IMR-90 (cell line): ENCODE data around the gene SLC9B2. TPM values are rescaled to one million over a fixed set of nuclear protein-coding genes. Genes with fewer than 3 reads are reported as not detected.

Experiments
- ATAC-seq: fragments of 200-7000 bp; cut with Tn5 transposase; 2 replicates; pipeline ENCODE4 v1.9.1; 2020; ENCODE audit warnings: low read depth, mild to moderate bottlenecking, moderate library complexity
- BruUV-seq: library from RNA; stranded (reverse); fragments of 400-500 nt; replicated peaks from 2 replicates; lab custom pipeline; 2021; lab: Mats Ljungman, UMichigan
- CTCF ChIA-PET: fragments of 300-600 bp; formaldehyde crosslinking; extraction: SDS; loops from one replicate; lab custom pipeline; 2021; ENCODE audit warnings: antibody characterized with exemption; lab: Yijun Ruan, JAX
- POLR2A ChIA-PET: fragments of 300-600 bp; sonication (Branson Sonifier 250); formaldehyde crosslinking; loops from one replicate; lab custom pipeline; 2022; ENCODE audit warnings: antibody characterized with exemption; ENCODE audit not compliant: unreplicated experiment; lab: Charles Lee
- DNase-seq: peaks from one replicate; pipeline ENCODE4 v3.0.0; 2013
- H2AFZ ChIP-seq: replicated peaks from 2 replicates; pipeline ENCODE3; 2013; ENCODE audit warnings: low read length, mild to moderate bottlenecking; ENCODE audit not compliant: poor library complexity
- H2AK5ac ChIP-seq: 2 replicates; pipeline ENCODE4 v1.6.1; 2013; ENCODE audit warnings: low read depth, low read length, inconsistent platforms
- H2AK9ac ChIP-seq: replicated peaks from 2 replicates; pipeline ENCODE3; 2013; ENCODE audit warnings: mild to moderate bottlenecking, low read depth, low read length, moderate library complexity; ENCODE audit not compliant: poor library complexity
- H2BK120ac ChIP-seq: 2 replicates; pipeline ENCODE4 v1.6.1; 2013; ENCODE audit warnings: low read depth, low read length, inconsistent platforms
- H2BK15ac ChIP-seq: 3 replicates; pipeline ENCODE4 v1.6.1; 2013; ENCODE audit warnings: low read depth, low read length, inconsistent platforms
- H2BK20ac ChIP-seq: 2 replicates; pipeline ENCODE4 v1.6.1; 2013; ENCODE audit warnings: low read depth, mild to moderate bottlenecking, inconsistent platforms, low read length, moderate library complexity
- H2BK5ac ChIP-seq: 2 replicates; pipeline ENCODE4 v1.6.1; 2013; ENCODE audit warnings: mild to moderate bottlenecking, low read depth, low read length, inconsistent platforms; ENCODE audit not compliant: poor library complexity, severe bottlenecking
- H3K14ac ChIP-seq: replicated peaks from 2 replicates; pipeline ENCODE4 v1.6.1; 2013; ENCODE audit warnings: low read depth, low read length, inconsistent platforms
- H3K18ac ChIP-seq: 2 replicates; pipeline ENCODE4 v1.6.1; 2013; ENCODE audit warnings: low read depth, low read length, control low read depth
- H3K23ac ChIP-seq: 2 replicates; pipeline ENCODE4 v1.6.1; 2013; ENCODE audit warnings: low read depth, low read length, inconsistent platforms
- H3K27ac ChIP-seq: 2 replicates; pipeline ENCODE4 v1.5.1; 2013; ENCODE audit warnings: mild to moderate bottlenecking, control low read depth, low read length; ENCODE audit not compliant: insufficient read depth
- H3K27me3 ChIP-seq: 2 replicates; pipeline ENCODE4 v1.6.1; 2013; ENCODE audit warnings: low read length; ENCODE audit not compliant: control insufficient read depth, insufficient read depth
- H3K36me3 ChIP-seq: 2 replicates; pipeline ENCODE4 v1.6.1; 2013; ENCODE audit warnings: low read length, mixed read lengths; ENCODE audit not compliant: control insufficient read depth, insufficient read depth
- H3K4ac ChIP-seq: 2 replicates; pipeline ENCODE4 v1.6.1; 2013; ENCODE audit warnings: low read depth, low read length, inconsistent platforms
- H3K4me1 ChIP-seq: 2 replicates; pipeline ENCODE4 v1.6.1; 2013; ENCODE audit warnings: low read length, mixed read lengths; ENCODE audit not compliant: control insufficient read depth, insufficient read depth
- H3K4me2 ChIP-seq: 2 replicates; pipeline ENCODE4 v1.6.1; 2013; ENCODE audit warnings: low read depth, mild to moderate bottlenecking, control low read depth, low read length, moderate library complexity
- H3K4me3 ChIP-seq: 2 replicates; pipeline ENCODE4 v1.5.1; 2013; ENCODE audit warnings: low read depth, mild to moderate bottlenecking, control low read depth, low read length, moderate library complexity; ENCODE audit not compliant: insufficient read depth
- H3K56ac ChIP-seq: 2 replicates; pipeline ENCODE4 v1.6.1; 2013; ENCODE audit warnings: low read length, inconsistent platforms; ENCODE audit not compliant: insufficient read depth; ENCODE audit errors: extremely low read depth
- H3K79me1 ChIP-seq, 2 experiments: 2 replicates each; pipeline ENCODE4 v1.6.1; 2013; ENCODE audit warnings: low read length in 2 of 2, inconsistent platforms in 1 of 2, low read depth in 1 of 2
- H3K9ac ChIP-seq: 2 replicates; pipeline ENCODE4 v1.6.1; 2013; ENCODE audit warnings: low read depth, low read length, control low read depth
- H3K9me1 ChIP-seq: 2 replicates; pipeline ENCODE4 v1.6.1; 2013; ENCODE audit warnings: low read length, inconsistent platforms; ENCODE audit not compliant: insufficient read depth
- H3K9me3 ChIP-seq: 2 replicates; pipeline ENCODE4 v1.6.1; 2013; ENCODE audit warnings: low read length; ENCODE audit not compliant: control insufficient read depth, insufficient read depth
- H4K20me1 ChIP-seq: 2 replicates; pipeline ENCODE4 v1.6.1; 2013; ENCODE audit warnings: low read length, inconsistent platforms; ENCODE audit not compliant: insufficient read depth
- H4K5ac ChIP-seq: 2 replicates; pipeline ENCODE4 v1.6.1; 2013; ENCODE audit warnings: mild to moderate bottlenecking, low read depth, low read length, control low read depth
- H4K8ac ChIP-seq, 2 experiments: 2 replicates each; pipeline ENCODE4 v1.6.1; 2013; ENCODE audit warnings: low read depth in 2 of 2, low read length in 2 of 2, control low read depth in 1 of 2, inconsistent platforms in 1 of 2
- H4K91ac ChIP-seq: 2 replicates; pipeline ENCODE4 v1.6.1; 2013; ENCODE audit warnings: low read depth, low read length, inconsistent platforms; ENCODE audit not compliant: insufficient read depth
- BHLHE40 ChIP-seq: fragments of 150-350 bp; IDR thresholded peaks from 2 replicates; pipeline ENCODE4 v1.6.1; 2016; ENCODE audit warnings: mild to moderate bottlenecking, low read depth, low read length
- CEBPB ChIP-seq: IDR thresholded peaks from 2 replicates; pipeline ENCODE4 v1.6.1; 2012; ENCODE audit warnings: low read depth, low read length, improper control_type of control experiment
- MAFK ChIP-seq: IDR thresholded peaks from 2 replicates; pipeline ENCODE4 v1.6.1; 2012; ENCODE audit warnings: low read depth, low read length, improper control_type of control experiment
- RAD21 ChIP-seq: IDR thresholded peaks from 2 replicates; pipeline ENCODE4 v1.6.1; 2012; ENCODE audit warnings: low read length, improper control_type of control experiment
- RCOR1 ChIP-seq: IDR thresholded peaks from 2 replicates; pipeline ENCODE4 v1.6.1; 2012; ENCODE audit warnings: mild to moderate bottlenecking, low read length, improper control_type of control experiment; ENCODE audit not compliant: insufficient replicate concordance
- SMC3 ChIP-seq: fragments of 150-350 bp; IDR thresholded peaks from 2 replicates; pipeline ENCODE4 v1.6.1; 2016; ENCODE audit warnings: low read depth, mild to moderate bottlenecking, antibody characterized with exemption, low read length, moderate library complexity
- WGBS, 2 experiments: methylation state at CpG; one replicate each; pipeline versions ENCODE4 v1.1.5 to v1.1.7; 2013; ENCODE audit warnings: missing lambda C conversion rate in 2 of 2; ENCODE audit not compliant: insufficient read length in 1 of 2; ENCODE audit errors: extremely low coverage in 2 of 2; 5-methylcytosine and 5-hydroxymethylcytosine counted together
- dilution Hi-C: fragments of 300-500 bp; cut with HindIII; formaldehyde crosslinking; loops from one replicate; pipeline ENCODE4 v1.14.3; 2018; ENCODE audit warnings: low sequenced_read_pairs; ENCODE audit not compliant: unreplicated experiment
- in situ Hi-C: fragments of 300-500 bp; cut with MboI; formaldehyde crosslinking; loops from 3 replicates; pipeline ENCODE4 v1.14.3; 2019; ENCODE audit warnings: low sequenced_read_pairs, inconsistent platforms, mixed read lengths
- intact Hi-C: fragments of 100-400 bp; cut with micrococcal nuclease; formaldehyde crosslinking; loops from 2 replicates; pipeline ENCODE4 v1.10.0; 2022
- polyA plus RNA-seq, 3 experiments: library from polyadenylated mRNA; depleted of rRNA; stranded (reverse); fragments of >200 nt; gene quantifications; 2 replicates each; pipeline ENCODE4 v1.2.3, GENCODE V29; 2012; ENCODE audit warnings: low replicate concordance in 1 of 3
- total RNA-seq: library from RNA; depleted of rRNA; stranded (reverse); fragments of >200 nt; gene quantifications from 2 replicates; pipeline ENCODE4 v1.2.3, GENCODE V29; 2012
- TF ChIP-seq, protein P1 (sequence below): fragments of 150-350 bp; IDR thresholded peaks from 2 replicates; pipeline ENCODE4 v1.6.1; 2017; ENCODE audit warnings: mild to moderate bottlenecking, antibody characterized with exemption, low read length, low read depth
- TF ChIP-seq, protein P2 (sequence below): conservative IDR thresholded peaks from 2 replicates; pipeline ENCODE4 v1.5.1; 2012; ENCODE audit warnings: mild to moderate bottlenecking, low read depth, low read length, improper control_type of control experiment

The SLC9B2 gene
- total and polyA plus RNA-seq, 2 of the 4 experiments (the other 2 are of a cell fraction) = 5.7 to 9.0 TPM

DNA sequence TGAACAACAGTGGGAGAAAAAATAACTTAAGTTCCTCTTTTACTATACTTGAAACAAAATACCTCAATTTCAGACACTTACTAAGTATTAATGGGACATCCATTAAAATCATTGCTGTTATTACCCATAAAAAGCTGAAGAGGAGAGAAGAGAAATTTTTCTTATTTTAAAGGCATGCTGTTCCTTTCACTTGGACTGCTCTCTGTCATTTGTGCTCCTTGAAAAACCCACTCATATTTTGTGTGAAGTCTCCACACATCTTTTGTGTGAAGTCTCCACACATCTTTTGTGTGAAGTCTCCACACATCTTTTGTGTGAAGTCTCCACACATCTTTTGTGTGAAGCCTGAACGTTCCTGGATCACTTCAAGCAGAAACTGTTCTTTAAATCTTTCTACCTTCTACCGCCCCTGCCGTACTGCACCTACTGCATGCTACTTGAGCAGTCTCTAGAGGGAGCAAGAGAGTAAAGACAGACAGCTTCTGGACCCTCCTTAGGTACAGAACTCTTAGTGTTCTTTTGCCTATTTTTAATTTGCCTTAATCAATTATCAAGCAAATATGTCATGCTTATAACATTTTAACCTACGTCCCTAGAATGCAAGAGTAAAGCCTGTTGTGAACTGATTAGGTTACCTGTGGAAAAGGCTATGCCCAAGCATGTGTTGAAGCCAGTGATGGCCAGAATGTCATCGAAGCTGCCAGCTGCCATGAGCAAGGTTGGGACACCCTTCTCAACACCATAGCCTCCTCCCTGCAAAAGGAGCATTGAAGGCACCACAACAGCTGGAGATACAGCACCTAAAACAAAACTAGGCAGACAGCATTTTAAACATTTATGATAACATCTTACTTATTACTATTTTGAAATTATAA is 29.9 kb downstream of the SLC9B2 start (continued):
- TF ChIP-seq, protein P1, sequence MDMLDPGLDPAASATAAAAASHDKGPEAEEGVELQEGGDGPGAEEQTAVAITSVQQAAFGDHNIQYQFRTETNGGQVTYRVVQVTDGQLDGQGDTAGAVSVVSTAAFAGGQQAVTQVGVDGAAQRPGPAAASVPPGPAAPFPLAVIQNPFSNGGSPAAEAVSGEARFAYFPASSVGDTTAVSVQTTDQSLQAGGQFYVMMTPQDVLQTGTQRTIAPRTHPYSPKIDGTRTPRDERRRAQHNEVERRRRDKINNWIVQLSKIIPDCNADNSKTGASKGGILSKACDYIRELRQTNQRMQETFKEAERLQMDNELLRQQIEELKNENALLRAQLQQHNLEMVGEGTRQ = no peak

DNA sequence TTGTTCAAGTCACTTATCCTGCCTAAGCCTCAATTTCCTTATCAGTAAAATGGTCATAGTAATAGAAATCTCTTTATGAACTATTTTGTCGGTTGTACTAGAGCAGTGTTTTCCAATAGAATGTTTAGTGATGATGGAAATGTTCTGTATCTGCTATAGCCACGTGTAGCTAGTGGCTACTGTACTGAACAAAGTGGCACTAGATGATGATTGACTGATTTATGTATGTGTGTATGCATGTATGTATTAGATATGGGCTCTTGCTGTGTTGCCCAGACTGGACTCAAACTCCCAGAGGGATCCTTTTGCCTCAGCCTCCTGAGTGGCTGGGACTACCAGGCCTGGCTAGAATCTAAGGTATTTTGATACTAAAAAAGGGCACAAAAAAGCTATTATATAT is 32.4 kb downstream of the SLC9B2 start:
- Histone ChIP-seq H3K27me3 (no peaks in the 10 kb centered on the region), H3K14ac (no peak overlapping the region), H2BK5ac (no peak overlapping the region), H3K4me1 (no peaks in the 10 kb centered on the region), H3K9me3 (no peaks in the 10 kb centered on the region), H4K20me1 (no peaks in the 10 kb centered on the region), H2AK5ac (no peak overlapping the region), H3K56ac (no peak overlapping the region), H3K4ac (no peak overlapping the region), H2BK120ac (no peak overlapping the region), H3K36me3 (no peaks in the 10 kb centered on the region; the same call in 1 of the 2 replicates), H2BK15ac (no peak overlapping the region), H3K4me3 (no peak overlapping the region), H2AFZ (no peak overlapping the region), H3K9ac (no peak overlapping the region), H3K9me1 (no peaks in the 10 kb centered on the region), H3K27ac (no peak overlapping the region), H3K79me1 (no peaks in the 10 kb centered on the region), H3K23ac (no peak overlapping the region), H4K8ac (no peak overlapping the region), H4K5ac (no peak overlapping the region), H3K18ac (no peak overlapping the region), H4K91ac (no peak overlapping the region), H2BK20ac (no peak overlapping the region), H2AK9ac (no peak overlapping the region), H3K4me2 (no peak overlapping the region)
- 100% methylated on average over 1 of the region's 2 CpGs; no CpG with 5 or more reads in 1 of the 2 experiments for WGBS, 2 experiments
- ChIA-PET CTCF (no interaction called here), POLR2A (no interaction called here)
- intact Hi-C loops (no loop called here), dilution Hi-C loops (no loop called here), in situ Hi-C loops (no loop called here)
- DNase-seq (no peak), ATAC-seq (no peak)
- BruUV-seq = no TSS peak
- TF ChIP-seq, protein P2, sequence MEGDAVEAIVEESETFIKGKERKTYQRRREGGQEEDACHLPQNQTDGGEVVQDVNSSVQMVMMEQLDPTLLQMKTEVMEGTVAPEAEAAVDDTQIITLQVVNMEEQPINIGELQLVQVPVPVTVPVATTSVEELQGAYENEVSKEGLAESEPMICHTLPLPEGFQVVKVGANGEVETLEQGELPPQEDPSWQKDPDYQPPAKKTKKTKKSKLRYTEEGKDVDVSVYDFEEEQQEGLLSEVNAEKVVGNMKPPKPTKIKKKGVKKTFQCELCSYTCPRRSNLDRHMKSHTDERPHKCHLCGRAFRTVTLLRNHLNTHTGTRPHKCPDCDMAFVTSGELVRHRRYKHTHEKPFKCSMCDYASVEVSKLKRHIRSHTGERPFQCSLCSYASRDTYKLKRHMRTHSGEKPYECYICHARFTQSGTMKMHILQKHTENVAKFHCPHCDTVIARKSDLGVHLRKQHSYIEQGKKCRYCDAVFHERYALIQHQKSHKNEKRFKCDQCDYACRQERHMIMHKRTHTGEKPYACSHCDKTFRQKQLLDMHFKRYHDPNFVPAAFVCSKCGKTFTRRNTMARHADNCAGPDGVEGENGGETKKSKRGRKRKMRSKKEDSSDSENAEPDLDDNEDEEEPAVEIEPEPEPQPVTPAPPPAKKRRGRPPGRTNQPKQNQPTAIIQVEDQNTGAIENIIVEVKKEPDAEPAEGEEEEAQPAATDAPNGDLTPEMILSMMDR = no peak
- TF ChIP-seq CEBPB (no peak), MAFK (no peak), RCOR1 (no peak), SMC3 (no peak), RAD21 (no peak), BHLHE40 (no peak)
- TF ChIP-seq, protein P1 = no peak
